Measurements from ENCODE around the gene SULF2. TPM values are rescaled to one million over a fixed set of nuclear protein-coding genes. Genes with fewer than 3 reads are reported as not detected.

The SULF2 gene
- total RNA-seq, 1 donor from 2014 or later = 217 TPM

DNA sequence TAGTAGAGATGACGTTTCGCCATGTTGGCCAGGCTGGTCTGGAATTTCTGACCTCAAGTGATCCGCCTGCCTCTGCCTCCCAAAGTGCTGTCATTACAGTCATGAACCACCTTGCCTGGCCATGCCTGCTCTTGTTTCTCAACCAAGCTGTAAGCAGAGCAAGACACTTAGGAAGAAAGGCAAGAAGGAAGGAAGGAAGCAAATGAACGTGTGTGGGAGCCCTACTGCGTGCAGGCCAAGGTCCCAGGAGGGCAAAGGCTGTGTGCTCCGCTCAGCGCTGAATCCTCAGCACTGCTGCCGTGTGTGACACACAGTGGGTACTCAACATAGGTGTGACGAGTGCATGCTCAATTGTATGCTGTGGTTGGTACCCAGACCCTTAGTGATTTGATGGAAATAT, 47.4 kb downstream of the SULF2 start:
- DNase-seq (ENCODE audit: low read depth) = no peak

GRCh38 chr20:47736570-47737152, 48.6 kb downstream of the SULF2 start:
- DNase-seq (ENCODE audit: low read depth) = no peak

- no peak for DNase-seq (ENCODE audit: low read depth)
Observed at GRCh38 chr20:47735412-47736400, 49.6 kb downstream of the SULF2 start.

DNA sequence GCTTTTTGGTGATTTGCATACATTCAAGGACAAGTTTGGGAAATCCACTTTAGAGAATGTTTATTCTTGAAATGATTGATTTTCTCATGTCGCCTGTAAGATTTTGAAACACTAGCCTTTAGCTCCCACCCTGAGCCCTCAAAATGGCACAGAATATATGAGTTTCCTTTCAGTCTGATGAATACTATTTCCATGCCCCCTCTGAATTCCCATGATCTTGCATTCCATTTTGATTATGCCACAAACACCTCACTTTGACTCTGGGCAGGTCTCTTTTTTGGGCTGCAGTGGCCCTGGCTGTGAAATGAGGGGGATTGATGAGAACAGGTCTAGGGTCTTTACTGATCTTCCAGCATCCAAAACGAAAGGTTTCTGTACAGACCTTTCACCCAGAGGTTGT, 50.4 kb downstream of the SULF2 start:
- DNase-seq (ENCODE audit: low read depth) = no peak

DNA sequence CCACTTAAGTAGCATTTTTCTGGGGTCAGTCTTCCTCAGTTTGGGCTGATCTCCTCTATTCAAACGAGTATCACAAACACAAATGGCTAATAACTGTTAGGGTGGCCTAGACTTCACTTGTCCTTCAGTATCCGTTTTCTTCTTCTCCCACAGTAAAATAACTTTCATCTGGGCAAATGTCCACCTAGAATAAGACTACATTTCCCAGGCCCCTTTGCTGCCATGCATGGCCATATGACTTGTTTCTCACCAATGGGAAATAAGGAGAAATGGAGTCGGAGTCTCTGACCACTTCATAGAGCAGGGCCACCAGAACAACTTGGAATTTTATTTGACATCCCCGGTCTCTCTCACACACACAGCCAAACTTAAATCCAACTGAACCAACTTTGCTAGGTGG, 51.4 kb downstream of the SULF2 start:
- DNase-seq (ENCODE audit: low read depth) = no peak

DNA sequence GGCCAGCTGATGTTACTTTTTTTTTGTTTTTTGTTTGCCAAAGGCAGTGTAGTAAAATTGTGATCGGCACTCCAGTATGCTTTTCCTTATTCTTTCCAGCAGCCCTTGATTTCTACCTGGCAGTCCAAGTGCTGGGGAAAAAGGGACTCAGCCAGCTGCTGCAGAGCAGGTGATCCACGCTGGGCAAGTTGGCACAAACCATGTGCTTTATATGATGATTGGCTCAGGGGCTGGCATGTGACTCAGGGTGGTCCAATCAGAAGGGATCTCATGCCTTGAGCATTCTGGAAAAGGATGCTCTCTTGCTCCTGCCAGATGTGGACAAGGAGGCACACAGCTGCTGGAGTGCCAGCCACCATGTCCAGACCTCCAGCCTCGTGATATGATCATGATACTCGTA, 54.5 kb downstream of the SULF2 start:
- DNase-seq (ENCODE audit: low read depth) = no peak

- DNase-seq (ENCODE audit: low read depth) = no peak
Observed at GRCh38 chr20:47729472-47729871, 55.8 kb downstream of the SULF2 start.

- no peak for DNase-seq (ENCODE audit: low read depth)
Observed at GRCh38 chr20:47727909-47728361, 57.3 kb downstream of the SULF2 start.

DNA sequence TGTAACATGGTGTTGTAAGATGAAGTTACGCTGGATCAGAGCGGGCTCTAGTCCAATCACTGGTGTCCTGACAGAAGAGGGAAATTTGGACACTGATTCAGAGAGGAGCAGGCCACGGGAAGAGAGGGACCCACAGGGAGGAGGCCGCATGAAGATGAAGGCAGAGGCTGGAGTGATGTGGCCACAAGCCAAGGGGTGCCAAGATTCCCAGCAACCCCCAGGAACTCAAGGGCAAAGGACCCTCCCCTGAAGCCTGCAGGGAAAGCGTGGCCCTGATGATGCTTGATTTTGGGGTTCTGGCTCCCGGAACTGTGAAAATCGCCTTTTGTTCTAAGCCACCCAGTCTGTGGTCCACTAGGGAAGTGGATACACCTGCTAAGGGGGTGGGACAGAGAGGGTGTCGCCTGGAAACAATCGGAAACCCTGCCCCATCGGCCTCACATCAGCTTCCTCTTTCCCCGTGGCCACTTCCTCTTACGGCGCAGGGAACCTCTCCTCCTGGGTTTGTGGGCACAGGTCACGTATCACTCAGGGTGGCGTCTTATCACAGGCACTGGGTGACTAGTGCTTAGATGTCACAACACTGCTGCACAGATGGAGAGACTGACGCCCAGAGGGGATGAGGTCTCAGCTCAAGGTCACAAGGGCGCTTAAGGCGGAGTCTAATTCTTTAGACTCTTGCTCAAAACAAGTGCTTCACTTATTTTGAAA, 58.0 kb downstream of the SULF2 start:
- DNase-seq (ENCODE audit: low read depth) = no peak

- DNase-seq (ENCODE audit: low read depth) = no peak
Observed at GRCh38 chr20:47726632-47727031, 58.6 kb downstream of the SULF2 start.

DNA sequence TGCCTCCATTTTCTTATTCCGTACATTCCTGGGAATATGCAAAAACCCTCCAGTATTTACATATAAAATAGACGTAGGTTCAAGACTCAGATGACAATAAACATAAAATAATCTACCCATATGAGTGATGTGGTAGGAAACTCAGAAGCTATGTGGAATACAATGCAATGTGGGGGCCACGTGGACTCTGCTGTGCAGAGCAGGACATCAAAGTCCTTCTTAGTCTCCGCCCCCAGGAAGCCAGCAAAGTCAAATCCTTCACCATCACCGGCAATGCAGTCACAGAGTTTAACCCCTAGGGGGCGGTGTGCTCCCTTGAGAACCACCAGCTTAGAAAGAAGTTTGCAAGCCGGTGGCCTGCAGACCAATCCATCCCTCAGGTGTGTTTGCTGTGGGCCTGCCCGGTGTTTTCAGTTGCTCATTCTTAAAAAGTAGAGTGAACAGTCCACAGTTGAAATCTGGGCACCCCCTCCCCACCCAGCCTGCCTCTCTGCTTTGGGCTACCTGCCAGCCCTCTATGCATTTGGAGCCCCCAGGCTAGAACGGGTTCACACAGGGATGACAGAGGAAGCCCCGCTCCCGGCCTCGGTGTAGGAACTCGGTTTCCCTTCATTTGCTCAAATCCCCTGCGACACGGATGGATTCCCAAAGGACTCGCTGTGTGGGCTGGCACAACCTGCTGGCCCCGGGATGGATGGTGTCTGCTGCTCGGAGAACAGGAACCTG, 59.9 kb downstream of the SULF2 start:
- peak; percentile 84 for DNase-seq (ENCODE audit: low read depth)

DNA sequence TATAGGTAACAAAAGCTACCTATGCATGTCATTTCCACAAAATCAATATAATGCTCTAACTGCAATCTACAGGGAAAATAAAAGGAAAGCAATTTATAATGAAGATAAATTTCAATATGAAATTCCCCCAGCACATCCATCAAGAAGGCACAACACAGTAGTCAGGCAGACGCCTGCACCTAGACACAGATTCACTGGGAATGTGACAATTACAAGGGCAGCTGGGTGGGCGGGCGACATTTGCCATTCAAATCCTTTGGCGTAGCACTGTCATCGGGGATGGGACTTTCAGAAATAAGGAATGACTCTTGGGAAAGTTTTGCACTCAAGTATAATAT, 60.4 kb downstream of the SULF2 start:
- no peak for DNase-seq (ENCODE audit: low read depth)

GRCh38 chr20:47724396-47724795, 60.9 kb downstream of the SULF2 start:
- DNase-seq (ENCODE audit: low read depth) = no peak

- no peak for DNase-seq (ENCODE audit: low read depth)
Observed at GRCh38 chr20:47723322-47723721, 62.0 kb downstream of the SULF2 start.

DNA sequence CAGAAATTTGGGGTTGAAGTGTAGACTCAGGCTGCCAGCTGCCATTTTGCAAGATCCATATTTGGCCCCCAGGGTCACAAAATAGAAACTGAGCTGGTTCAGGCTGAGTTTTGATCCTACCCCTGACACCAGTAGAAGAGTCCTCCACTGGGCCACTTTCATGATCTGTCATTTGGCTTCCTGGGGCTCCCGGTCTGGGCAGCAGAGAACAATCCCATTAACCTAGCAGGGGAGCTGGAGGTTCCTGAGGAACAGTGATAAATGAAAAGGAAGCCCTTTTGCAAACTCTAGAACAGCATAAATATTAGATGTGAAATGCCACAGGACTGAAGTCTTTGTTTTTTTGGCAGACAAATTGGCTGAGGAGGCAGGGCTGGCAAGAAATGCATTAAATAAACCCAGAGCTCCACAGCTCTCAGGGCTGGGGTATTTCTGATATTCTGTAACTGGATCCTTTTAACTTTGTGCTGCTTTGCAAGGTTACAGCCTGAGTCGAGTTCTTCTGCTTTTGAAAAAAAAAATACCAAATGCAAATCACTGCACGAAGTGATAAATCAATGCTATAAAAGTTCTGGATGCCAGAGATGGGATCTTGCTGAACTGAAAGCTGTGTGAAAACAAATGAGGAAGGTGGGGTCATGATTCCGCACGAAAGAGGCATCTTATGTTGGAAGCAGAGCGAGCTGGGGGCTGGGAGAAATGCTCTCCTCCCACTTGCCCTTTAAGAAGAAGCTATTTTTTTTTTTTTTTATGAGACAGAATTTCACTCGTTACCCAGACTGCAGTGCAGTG, 64.4 kb downstream of the SULF2 start:
- DNase-seq (ENCODE audit: low read depth) = no peak

- DNase-seq (ENCODE audit: low read depth) = no peak
Observed at GRCh38 chr20:47719625-47720024, 65.7 kb downstream of the SULF2 start.

DNA sequence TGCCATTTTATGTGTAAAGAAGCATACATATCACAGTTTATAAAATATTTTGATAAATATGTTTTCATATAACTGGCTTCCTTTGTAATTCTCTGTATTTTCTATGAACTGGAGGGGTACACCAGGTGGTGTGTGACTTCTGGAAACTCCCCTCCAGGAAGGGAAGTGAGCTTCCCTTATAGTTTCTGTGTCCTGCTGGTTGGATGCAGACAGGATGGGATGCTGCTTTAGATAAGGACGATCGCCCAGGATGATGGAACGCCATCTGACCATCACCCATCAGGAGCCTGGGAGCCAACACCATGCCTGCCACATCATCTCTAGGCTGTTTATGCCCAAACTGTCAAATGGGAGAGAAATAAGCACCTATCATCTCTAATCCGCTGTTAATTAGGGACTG, 66.1 kb downstream of the SULF2 start:
- no peak for DNase-seq (ENCODE audit: low read depth)

GRCh38 chr20:47718398-47718797, 66.9 kb downstream of the SULF2 start:
- no peak for DNase-seq (ENCODE audit: low read depth)

GRCh38 chr20:47717421-47717820, 67.9 kb downstream of the SULF2 start:
- DNase-seq (ENCODE audit: low read depth) = no peak

DNA sequence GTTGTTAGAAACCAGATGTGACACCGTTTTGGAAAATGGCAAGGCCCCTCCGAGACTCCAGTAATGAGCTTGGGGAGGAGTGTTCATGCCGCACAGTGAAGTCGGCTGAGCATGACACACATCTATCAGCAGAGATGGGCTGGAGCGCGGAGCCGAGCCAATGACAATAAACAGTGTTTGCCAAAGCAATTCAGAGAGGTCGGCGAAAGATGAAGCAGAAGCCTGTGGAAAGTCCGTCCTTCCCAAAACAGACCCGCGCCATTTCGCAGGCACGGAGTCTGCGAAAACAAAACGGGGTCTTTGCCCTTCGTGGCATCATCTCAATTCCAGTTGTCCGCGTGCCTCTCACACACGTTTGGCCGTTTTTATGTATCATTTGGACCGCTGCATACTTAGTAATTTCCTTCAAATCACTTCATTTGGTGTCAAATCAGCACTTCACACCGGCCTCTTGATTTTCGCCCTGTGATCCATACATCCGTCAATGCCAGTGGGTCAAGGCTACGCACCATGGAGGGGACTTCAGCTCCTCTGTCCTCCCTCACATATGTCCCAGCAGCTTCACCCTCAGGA, 71.3 kb downstream of the SULF2 start:
- DNase-seq (ENCODE audit: low read depth) = no peak

GRCh38 chr20:47713163-47713562, 72.1 kb downstream of the SULF2 start:
- DNase-seq (ENCODE audit: low read depth) = no peak
